Measurements from ENCODE around the gene DDR2. TPM values are rescaled to one million over a fixed set of nuclear protein-coding genes. Genes with fewer than 3 reads are reported as not detected.
"Not testable (repeated sequence)": the region's sequence is repeated elsewhere in the genome, so short reads cannot be mapped to it uniquely, and the experiment has no call there.

The DDR2 gene
- total RNA-seq, 1 donor from 2014 or later = 0.33 TPM

DNA sequence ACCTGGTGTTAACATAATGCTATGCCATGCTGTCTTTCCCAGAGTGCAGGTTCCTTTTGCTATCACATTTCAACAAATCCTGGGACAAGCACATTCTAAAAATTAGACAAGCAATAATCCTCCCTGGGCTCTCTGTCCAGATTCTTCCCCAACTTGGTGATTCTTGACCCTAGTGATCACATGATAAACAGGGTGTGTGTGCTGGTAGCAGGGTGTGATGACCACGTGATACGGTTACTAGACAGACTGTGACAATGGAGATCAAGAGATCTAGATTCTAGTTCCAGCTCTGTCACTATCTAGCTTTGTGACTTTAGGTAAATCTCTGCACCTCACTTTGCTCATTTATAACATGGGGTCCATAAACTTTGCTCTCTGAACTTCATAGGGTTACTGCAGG lies 96.3 kb downstream of the DDR2 start:
- peaks cover 5% of the 10 kb centered on the region for H3K4me1 Mint-ChIP-seq (ENCODE audit: unreplicated experiment)
- no peak overlapping the region for H3K4me3 Mint-ChIP-seq (ENCODE audit: unreplicated experiment)
- H3K27me3 Mint-ChIP-seq (ENCODE audit: unreplicated experiment) = no peaks in the 10 kb centered on the region
- TF ChIP-seq, protein P1, sequence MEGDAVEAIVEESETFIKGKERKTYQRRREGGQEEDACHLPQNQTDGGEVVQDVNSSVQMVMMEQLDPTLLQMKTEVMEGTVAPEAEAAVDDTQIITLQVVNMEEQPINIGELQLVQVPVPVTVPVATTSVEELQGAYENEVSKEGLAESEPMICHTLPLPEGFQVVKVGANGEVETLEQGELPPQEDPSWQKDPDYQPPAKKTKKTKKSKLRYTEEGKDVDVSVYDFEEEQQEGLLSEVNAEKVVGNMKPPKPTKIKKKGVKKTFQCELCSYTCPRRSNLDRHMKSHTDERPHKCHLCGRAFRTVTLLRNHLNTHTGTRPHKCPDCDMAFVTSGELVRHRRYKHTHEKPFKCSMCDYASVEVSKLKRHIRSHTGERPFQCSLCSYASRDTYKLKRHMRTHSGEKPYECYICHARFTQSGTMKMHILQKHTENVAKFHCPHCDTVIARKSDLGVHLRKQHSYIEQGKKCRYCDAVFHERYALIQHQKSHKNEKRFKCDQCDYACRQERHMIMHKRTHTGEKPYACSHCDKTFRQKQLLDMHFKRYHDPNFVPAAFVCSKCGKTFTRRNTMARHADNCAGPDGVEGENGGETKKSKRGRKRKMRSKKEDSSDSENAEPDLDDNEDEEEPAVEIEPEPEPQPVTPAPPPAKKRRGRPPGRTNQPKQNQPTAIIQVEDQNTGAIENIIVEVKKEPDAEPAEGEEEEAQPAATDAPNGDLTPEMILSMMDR (IDR thresholded peaks at IDR 0.05; ENCODE audit: unreplicated experiment) = no peak
- H3K27ac Mint-ChIP-seq (ENCODE audit: unreplicated experiment) = no peak overlapping the region
- no peaks in the 10 kb centered on the region for H3K36me3 Mint-ChIP-seq (ENCODE audit: low read depth, unreplicated experiment)
- DNase-seq (ENCODE audit: low spot score) = no peak
- no peaks in the 10 kb centered on the region for H3K9me3 Mint-ChIP-seq (ENCODE audit: unreplicated experiment)

DNA sequence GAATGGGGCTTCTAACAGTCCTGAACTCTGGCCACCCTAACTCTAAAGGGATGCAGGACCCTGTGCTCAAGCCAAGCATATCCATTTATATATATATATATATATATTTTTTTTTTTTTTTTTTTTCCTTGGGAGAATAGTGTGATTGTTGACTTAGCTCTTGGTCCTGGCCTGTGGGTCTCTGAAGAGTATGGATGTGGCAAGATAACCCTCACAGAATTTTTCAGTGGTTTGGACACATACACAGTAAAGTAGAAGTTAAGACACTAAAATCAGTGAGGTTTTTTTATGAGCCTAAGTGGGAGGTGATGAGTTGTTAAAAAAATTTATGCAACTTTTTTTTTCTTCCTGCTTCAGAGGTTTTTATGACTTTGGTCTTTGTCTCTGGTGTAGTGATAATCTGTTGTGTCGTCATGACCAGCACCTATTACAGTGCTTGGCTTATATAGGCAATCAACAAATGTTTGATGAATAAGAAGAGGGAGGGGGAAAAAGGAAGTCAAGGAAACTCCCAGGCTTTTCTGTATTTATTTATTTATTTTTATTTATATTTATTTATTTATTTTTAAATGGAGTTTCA lies 97.0 kb downstream of the DDR2 start:
- H3K4me3 Mint-ChIP-seq (ENCODE audit: unreplicated experiment); H3K27ac Mint-ChIP-seq (ENCODE audit: unreplicated experiment); H3K4me1 Mint-ChIP-seq (ENCODE audit: unreplicated experiment); H3K27me3 Mint-ChIP-seq (ENCODE audit: unreplicated experiment); DNase-seq (ENCODE audit: low spot score); H3K36me3 Mint-ChIP-seq (ENCODE audit: low read depth, unreplicated experiment); H3K9me3 Mint-ChIP-seq (ENCODE audit: unreplicated experiment): not testable (repeated sequence)

DNA sequence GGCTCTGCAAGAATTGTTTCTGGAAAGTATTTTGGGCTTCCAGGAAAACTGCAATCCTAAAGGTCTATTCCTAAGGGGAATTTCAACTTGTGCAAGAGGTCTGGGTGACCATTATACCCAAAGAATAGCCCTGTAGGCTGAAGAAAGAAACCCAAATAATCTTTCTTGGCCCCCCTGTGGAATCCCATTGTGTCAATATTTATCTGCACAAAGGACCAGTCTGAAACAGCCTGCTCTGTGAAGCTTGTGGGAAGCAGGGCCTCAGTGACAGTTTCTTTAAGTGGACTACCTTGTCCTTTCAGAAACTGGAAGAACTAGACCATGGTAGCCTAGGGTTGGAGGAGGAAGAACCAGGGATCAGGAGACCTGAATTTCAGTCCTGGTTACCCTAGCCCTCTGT lies 99.8 kb downstream of the DDR2 start:
- H3K36me3 Mint-ChIP-seq (ENCODE audit: low read depth, unreplicated experiment) = no peaks in the 10 kb centered on the region
- H3K4me3 Mint-ChIP-seq (ENCODE audit: unreplicated experiment) = no peak overlapping the region
- H3K4me1 Mint-ChIP-seq (ENCODE audit: unreplicated experiment) = peaks cover 5% of the 10 kb centered on the region
- TF ChIP-seq, protein P1 (IDR thresholded peaks at IDR 0.05; ENCODE audit: unreplicated experiment) = no peak
- no peaks in the 10 kb centered on the region for H3K9me3 Mint-ChIP-seq (ENCODE audit: unreplicated experiment)
- no peak for DNase-seq (ENCODE audit: low spot score)
- H3K27me3 Mint-ChIP-seq (ENCODE audit: unreplicated experiment) = no peaks in the 10 kb centered on the region
- no peak overlapping the region for H3K27ac Mint-ChIP-seq (ENCODE audit: unreplicated experiment)

DNA sequence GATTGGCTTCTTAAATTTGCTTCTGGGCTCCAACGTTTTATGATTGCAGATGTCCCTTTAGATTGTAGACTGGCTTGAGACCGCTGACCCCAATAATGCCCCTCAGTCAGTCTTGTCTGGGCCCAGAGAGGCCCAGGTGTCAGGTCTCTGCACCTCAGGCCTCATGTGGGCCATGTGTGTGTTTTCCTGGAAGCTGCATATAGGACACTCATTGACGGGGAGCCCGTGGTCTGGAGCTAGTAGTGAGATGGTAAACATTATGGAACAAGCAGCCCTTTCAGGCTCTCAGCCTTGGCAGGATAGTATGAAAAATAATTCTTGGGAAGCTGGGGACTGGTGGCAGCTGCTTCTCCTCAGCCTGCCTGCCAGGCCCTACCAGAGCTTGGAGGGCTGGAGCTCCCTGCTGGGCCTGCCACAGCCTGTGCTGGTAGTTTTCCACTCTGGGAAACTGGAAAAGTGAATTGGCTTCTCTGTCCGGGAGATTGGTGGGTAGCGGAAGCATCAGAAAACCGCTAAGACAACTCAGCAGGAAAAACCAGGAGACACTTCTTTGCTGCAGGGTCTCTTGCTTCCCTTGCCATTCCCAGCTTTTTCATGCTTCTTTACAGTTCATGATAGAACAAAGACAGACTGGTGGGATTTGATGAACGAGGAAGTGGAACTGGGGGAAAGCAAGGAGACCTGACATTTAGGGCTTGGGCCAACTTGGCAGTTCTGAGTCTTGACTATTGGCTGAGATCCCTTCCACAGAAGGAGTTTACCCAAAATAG lies 100.5 kb downstream of the DDR2 start:
- H3K36me3 Mint-ChIP-seq (ENCODE audit: low read depth, unreplicated experiment) = no peaks in the 10 kb centered on the region
- no peak overlapping the region for H3K27ac Mint-ChIP-seq (ENCODE audit: unreplicated experiment)
- no peaks in the 10 kb centered on the region for H3K27me3 Mint-ChIP-seq (ENCODE audit: unreplicated experiment)
- no peaks in the 10 kb centered on the region for H3K9me3 Mint-ChIP-seq (ENCODE audit: unreplicated experiment)
- no peak overlapping the region for H3K4me3 Mint-ChIP-seq (ENCODE audit: unreplicated experiment)
- TF ChIP-seq, protein P1 (IDR thresholded peaks at IDR 0.05; ENCODE audit: unreplicated experiment) = no peak
- peaks cover 5% of the 10 kb centered on the region for H3K4me1 Mint-ChIP-seq (ENCODE audit: unreplicated experiment)
- DNase-seq (ENCODE audit: low spot score) = no peak

DNA sequence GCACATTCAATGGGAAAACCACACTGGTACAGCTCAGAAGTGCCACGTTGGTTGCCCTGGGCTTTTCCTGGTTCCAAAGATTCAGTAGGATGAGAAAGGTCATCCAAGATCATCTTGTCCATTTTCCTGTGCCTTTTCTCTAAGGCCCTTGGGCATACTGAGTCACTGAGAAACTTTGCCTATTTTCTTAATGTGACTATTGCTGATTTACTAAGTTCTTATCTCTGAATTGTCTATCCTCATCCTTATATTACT lies 101.0 kb downstream of the DDR2 start:
- H3K4me3 Mint-ChIP-seq (ENCODE audit: unreplicated experiment) = no peak overlapping the region
- H3K27ac Mint-ChIP-seq (ENCODE audit: unreplicated experiment) = no peak overlapping the region
- TF ChIP-seq, protein P1 (IDR thresholded peaks at IDR 0.05; ENCODE audit: unreplicated experiment) = no peak
- no peaks in the 10 kb centered on the region for H3K9me3 Mint-ChIP-seq (ENCODE audit: unreplicated experiment)
- H3K27me3 Mint-ChIP-seq (ENCODE audit: unreplicated experiment) = no peaks in the 10 kb centered on the region
- no peak for DNase-seq (ENCODE audit: low spot score)
- no peaks in the 10 kb centered on the region for H3K36me3 Mint-ChIP-seq (ENCODE audit: low read depth, unreplicated experiment)
- peaks cover 5% of the 10 kb centered on the region for H3K4me1 Mint-ChIP-seq (ENCODE audit: unreplicated experiment)
